ENCODE results near the gene BCAP31. TPM values are rescaled to one million over a fixed set of nuclear protein-coding genes. Genes with fewer than 3 reads are reported as not detected.
A peak's percentile ranks its signal among the peaks of the same experiment; 100 is the strongest.
"Not testable (repeated sequence)": the region's sequence is repeated elsewhere in the genome, so short reads cannot be mapped to it uniquely, and the experiment has no call there.

The BCAP31 gene
- total RNA-seq, 2 donors from 2014 or later, result 217 to 295 TPM

GRCh38 chrX:153687121-153688039 lies 36.8 kb downstream of the BCAP31 start, which contains the start of gene SLC6A8:
SLC6A8 (plus strand) TSS chrX:153687926; CDS start chrX:153688575, 649 bp downstream.
- no peak within 1 kb of the TSS for H3K27ac ChIP-seq
- TF ChIP-seq CTCF (IDR thresholded peaks at IDR 0.05), result peak; percentile 24
- no peaks in the 10 kb centered on the region for H3K9me3 ChIP-seq
- DNase-seq, result peak; percentile 71
- intact Hi-C loops (cut with DNase I), result no loop called here
- no peaks in the 10 kb centered on the region for H3K36me3 ChIP-seq
- H3K9ac ChIP-seq (ENCODE audit: low read depth in 2 of 2, low read length in 2 of 2), result peak within 1 kb of the TSS; percentile 34 to 35
- peak within 1 kb of the TSS; percentile 30 for H3K4me3 ChIP-seq
- H3K27me3 ChIP-seq, result no peaks in the 10 kb centered on the region
- no peaks in the 10 kb centered on the region for H3K4me1 ChIP-seq

GRCh38 chrX:153686711-153687110 lies 37.5 kb downstream of the BCAP31 start:
- Histone ChIP-seq H3K27me3 (no peaks in the 10 kb centered on the region), H3K4me1 (no peaks in the 10 kb centered on the region), H3K27ac (no peak overlapping the region), H3K4me3 (no peak overlapping the region), H3K36me3 (no peaks in the 10 kb centered on the region), H3K9me3 (no peaks in the 10 kb centered on the region), H3K9ac (ENCODE audit: low read depth in 2 of 2, low read length in 2 of 2) (peak overlapping the region; percentile 34 to 35)
- TF ChIP-seq CTCF (IDR thresholded peaks at IDR 0.05), result no peak
- peak; percentile 71 for DNase-seq
- intact Hi-C loops (cut with DNase I), result no loop called here

GRCh38 chrX:153685751-153686696 lies 38.2 kb downstream of the BCAP31 start:
- H3K27me3 ChIP-seq, result no peaks in the 10 kb centered on the region
- no peaks in the 10 kb centered on the region for H3K36me3 ChIP-seq
- H3K9ac ChIP-seq (ENCODE audit: low read depth in 2 of 2, low read length in 2 of 2), result no peak overlapping the region
- intact Hi-C loops (cut with DNase I), result no loop called here
- no peaks in the 10 kb centered on the region for H3K4me1 ChIP-seq
- DNase-seq, result no peak
- no peak overlapping the region for H3K27ac ChIP-seq
- no peaks in the 10 kb centered on the region for H3K9me3 ChIP-seq
- H3K4me3 ChIP-seq, result no peak overlapping the region
- no peak for TF ChIP-seq CTCF (IDR thresholded peaks at IDR 0.05)

GRCh38 chrX:153685156-153685536 lies 39.0 kb downstream of the BCAP31 start:
- no peaks in the 10 kb centered on the region for H3K4me1 ChIP-seq
- no peaks in the 10 kb centered on the region for H3K27me3 ChIP-seq
- intact Hi-C loops (cut with DNase I), result no loop called here
- H3K9ac ChIP-seq (ENCODE audit: low read depth in 2 of 2, low read length in 2 of 2), result no peak overlapping the region
- H3K36me3 ChIP-seq, result no peaks in the 10 kb centered on the region
- DNase-seq, result no peak
- no peaks in the 10 kb centered on the region for H3K9me3 ChIP-seq
- TF ChIP-seq CTCF (IDR thresholded peaks at IDR 0.05), result no peak
- no peak overlapping the region for H3K4me3 ChIP-seq
- H3K27ac ChIP-seq, result no peak overlapping the region

- intact Hi-C loops (cut with DNase I), result no loop called here
- Histone ChIP-seq H3K9ac (ENCODE audit: low read depth in 2 of 2, low read length in 2 of 2) (no peak overlapping the region), H3K9me3 (no peaks in the 10 kb centered on the region), H3K36me3 (no peaks in the 10 kb centered on the region), H3K27ac (no peak overlapping the region), H3K4me3 (no peak overlapping the region), H3K4me1 (no peaks in the 10 kb centered on the region), H3K27me3 (no peaks in the 10 kb centered on the region)
- DNase-seq, result no peak
- TF ChIP-seq CTCF (IDR thresholded peaks at IDR 0.05), result no peak
Observed at GRCh38 chrX:153684467-153685155, 39.6 kb downstream of the BCAP31 start.

GRCh38 chrX:153683486-153683885 lies 40.7 kb downstream of the BCAP31 start:
- H3K9me3 ChIP-seq; DNase-seq; H3K27ac ChIP-seq; H3K9ac ChIP-seq (ENCODE audit: low read depth in 2 of 2, low read length in 2 of 2); H3K4me3 ChIP-seq; H3K36me3 ChIP-seq; intact Hi-C loops (cut with DNase I); H3K27me3 ChIP-seq; H3K4me1 ChIP-seq: not testable (repeated sequence)

Measured in colonic mucosa (tissue), 4 donors.